GM10266 (cell line): ENCODE results near the gene RAB27A.

ENCODE experiments used
- DNase-seq: peaks from one replicate; pipeline ENCODE4 v3.0.0; 2012; ENCODE audit errors: extremely low spot score
- CTCF ChIP-seq: IDR thresholded peaks from 2 replicates; pipeline ENCODE4 v1.5.1; 2012; ENCODE audit warnings: mild to moderate bottlenecking, low read depth; ENCODE audit not compliant: control insufficient read depth, insufficient read depth; ENCODE audit errors: missing control alignments

The RAB27A gene

GRCh38 chr15:55289746-55290527 is at the start of gene RAB27A:
Gene RAB27A, minus strand, starts transcription at chr15:55289813. Its CDS starts 54,879 bp downstream, at chr15:55234934.
- TF ChIP-seq CTCF = no peak
- peak; percentile 90 for DNase-seq

- no peak for DNase-seq
- no peak for TF ChIP-seq CTCF
Observed at GRCh38 chr15:55337160-55337559, 47.5 kb upstream of the RAB27A start.

- no peak for TF ChIP-seq CTCF
- DNase-seq = no peak
Observed at GRCh38 chr15:55334997-55335396, 45.4 kb upstream of the RAB27A start.

GRCh38 chr15:55334371-55334770 is 44.8 kb upstream of the RAB27A start:
- no peak for DNase-seq

GRCh38 chr15:55327387-55327786 is 37.8 kb upstream of the RAB27A start:
- no peak for DNase-seq

More at GRCh38 chr15:55334371-55334770, 44.8 kb upstream of the RAB27A start:
- TF ChIP-seq CTCF = no peak

GRCh38 chr15:55322467-55322866 is 32.9 kb upstream of the RAB27A start:
- no peak for TF ChIP-seq CTCF
- DNase-seq = no peak

More at GRCh38 chr15:55327387-55327786, 37.8 kb upstream of the RAB27A start:
- no peak for TF ChIP-seq CTCF

GRCh38 chr15:55320963-55321362 is 31.4 kb upstream of the RAB27A start:
- DNase-seq = no peak
- no peak for TF ChIP-seq CTCF
